Caco-2 (cell line): ENCODE measurements around the gene PDLIM7. TPM values are rescaled to one million over a fixed set of nuclear protein-coding genes. Genes with fewer than 3 reads are reported as not detected.

Source experiments
- BruUV-seq: library from RNA; stranded (reverse); fragments of 400-500 nt; replicated peaks from 2 replicates; lab custom pipeline; 2021; lab: Mats Ljungman, UMichigan
- CTCF ChIA-PET: fragments of 300-600 bp; sonication (Branson Sonifier 250); formaldehyde crosslinking; loops from one replicate; lab custom pipeline; 2022; ENCODE audit warnings: antibody characterized with exemption; lab: Charles Lee
- POLR2A ChIA-PET: fragments of 300-600 bp; sonication (Branson Sonifier 250); formaldehyde crosslinking; loops from one replicate; lab custom pipeline; 2022; ENCODE audit warnings: antibody characterized with exemption; lab: Charles Lee
- DNase-seq, 2 experiments: peaks; one replicate each; pipeline versions ENCODE4 v3.0.0 to v3.0.0-alpha.2; 2020 to 2022
- H3K27me3 ChIP-seq: replicated peaks from 2 replicates; pipeline ENCODE4 v1.6.0; 2011; ENCODE audit warnings: low read length; ENCODE audit not compliant: control insufficient read depth, insufficient read depth
- H3K36me3 ChIP-seq: 2 replicates; pipeline ENCODE4 v1.5.1; 2011; ENCODE audit warnings: low read length; ENCODE audit not compliant: control insufficient read depth, insufficient read depth
- H3K4me1 ChIP-seq: fragments of 250-450 bp; sonication (Bioruptor Pico); 2 replicates; pipeline ENCODE4 v1.5.1; 2020; ENCODE audit warnings: mild to moderate bottlenecking
- H3K4me3 ChIP-seq: 2 replicates; pipeline ENCODE4 v1.5.1; 2011; ENCODE audit warnings: low read depth, mild to moderate bottlenecking, control low read depth, low read length
- H3K9me3 ChIP-seq: fragments of 250-450 bp; sonication (Bioruptor Pico); 2 replicates; pipeline ENCODE4 v1.5.1; 2020; ENCODE audit warnings: mild to moderate bottlenecking, moderate library complexity
- H3K27ac Mint-ChIP-seq: one replicate; pipeline ENCODE4 v1.8.0; 2022; ENCODE audit warnings: mixed read lengths; ENCODE audit not compliant: unreplicated experiment
- H3K27me3 Mint-ChIP-seq: one replicate; pipeline ENCODE4 v1.8.0; 2022; ENCODE audit warnings: mixed read lengths; ENCODE audit not compliant: insufficient read depth, unreplicated experiment
- H3K36me3 Mint-ChIP-seq: one replicate; pipeline ENCODE4 v1.8.0; 2022; ENCODE audit warnings: mild to moderate bottlenecking, mixed read lengths; ENCODE audit not compliant: insufficient read depth, unreplicated experiment
- H3K4me1 Mint-ChIP-seq: one replicate; pipeline ENCODE4 v1.8.0; 2022; ENCODE audit warnings: low read depth, mixed read lengths; ENCODE audit not compliant: unreplicated experiment
- H3K4me3 Mint-ChIP-seq: one replicate; pipeline ENCODE4 v1.8.0; 2022; ENCODE audit warnings: mild to moderate bottlenecking, moderate library complexity, mixed read lengths; ENCODE audit not compliant: unreplicated experiment
- H3K9me3 Mint-ChIP-seq: one replicate; pipeline ENCODE4 v1.8.0; 2022; ENCODE audit warnings: mixed read lengths; ENCODE audit not compliant: unreplicated experiment
- intact Hi-C: fragments of 100-400 bp; cut with micrococcal nuclease; formaldehyde crosslinking; loops from one replicate; pipeline ENCODE4 v1.10.0; 2022; ENCODE audit not compliant: unreplicated experiment
- total RNA-seq: library from RNA; stranded (reverse); gene quantifications from 2 replicates; pipeline ENCODE4 v1.2.3, GENCODE V29; 2022
- TF ChIP-seq, protein P1 (sequence below), 2 experiments: fragments of 200-600 bp in 1 of 2; IDR thresholded peaks; 1 replicate in 1 of 2; 2 replicates in 1 of 2; pipeline versions ENCODE4 v1.5.1 to v1.8.0; 2011 to 2022; ENCODE audit warnings: antibody characterized with exemption in 1 of 2, control low read depth in 1 of 2, inconsistent platforms in 1 of 2, low read depth in 1 of 2, low read length in 1 of 2, mild to moderate bottlenecking in 1 of 2, moderate library complexity in 1 of 2; ENCODE audit not compliant: insufficient read depth in 1 of 2, severe bottlenecking in 1 of 2, unreplicated experiment in 1 of 2

The PDLIM7 gene
- total RNA-seq, 1 experiment from 2014 or later: 49.1 TPM

DNA sequence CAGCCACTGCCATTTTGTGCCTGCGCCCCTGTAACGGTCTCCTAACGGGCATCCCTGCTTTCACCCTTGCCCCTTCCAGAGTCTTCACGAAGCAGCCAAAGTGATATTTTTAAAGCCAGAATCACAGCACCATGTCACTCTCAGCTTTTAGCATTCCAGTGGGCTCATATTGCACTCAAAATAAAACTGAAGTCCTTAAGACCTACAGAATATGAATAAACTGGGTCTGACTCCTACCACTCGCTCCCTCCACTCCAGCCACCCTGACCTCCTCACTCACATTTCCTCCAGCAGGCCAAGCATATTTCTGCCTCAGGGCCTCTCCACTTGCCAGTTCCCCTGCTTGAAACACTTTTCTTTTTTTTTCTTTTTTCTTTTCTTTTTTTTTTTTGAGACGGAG lies 2.4 kb upstream of the PDLIM7 start:
- Mint-ChIP-seq H3K4me1 (peaks cover 27% of the 10 kb centered on the region), H3K4me3 (peak overlapping the region; percentile 23), H3K27ac (no peak overlapping the region), H3K27me3 (peaks cover 11% of the 10 kb centered on the region), H3K36me3 (peaks cover 7% of the 10 kb centered on the region), H3K9me3 (no peaks in the 10 kb centered on the region)
- peaks cover 23% of the 10 kb centered on the region for H3K4me1 ChIP-seq
- intact Hi-C loops: no loop called here
- POLR2A ChIA-PET: no interaction called here
- H3K36me3 ChIP-seq: peaks cover 2% of the 10 kb centered on the region; the same call in 1 of the 2 replicates
- no TSS peak for BruUV-seq
- H3K4me3 ChIP-seq: no peak overlapping the region
- H3K9me3 ChIP-seq: no peaks in the 10 kb centered on the region
- TF ChIP-seq, protein P1, sequence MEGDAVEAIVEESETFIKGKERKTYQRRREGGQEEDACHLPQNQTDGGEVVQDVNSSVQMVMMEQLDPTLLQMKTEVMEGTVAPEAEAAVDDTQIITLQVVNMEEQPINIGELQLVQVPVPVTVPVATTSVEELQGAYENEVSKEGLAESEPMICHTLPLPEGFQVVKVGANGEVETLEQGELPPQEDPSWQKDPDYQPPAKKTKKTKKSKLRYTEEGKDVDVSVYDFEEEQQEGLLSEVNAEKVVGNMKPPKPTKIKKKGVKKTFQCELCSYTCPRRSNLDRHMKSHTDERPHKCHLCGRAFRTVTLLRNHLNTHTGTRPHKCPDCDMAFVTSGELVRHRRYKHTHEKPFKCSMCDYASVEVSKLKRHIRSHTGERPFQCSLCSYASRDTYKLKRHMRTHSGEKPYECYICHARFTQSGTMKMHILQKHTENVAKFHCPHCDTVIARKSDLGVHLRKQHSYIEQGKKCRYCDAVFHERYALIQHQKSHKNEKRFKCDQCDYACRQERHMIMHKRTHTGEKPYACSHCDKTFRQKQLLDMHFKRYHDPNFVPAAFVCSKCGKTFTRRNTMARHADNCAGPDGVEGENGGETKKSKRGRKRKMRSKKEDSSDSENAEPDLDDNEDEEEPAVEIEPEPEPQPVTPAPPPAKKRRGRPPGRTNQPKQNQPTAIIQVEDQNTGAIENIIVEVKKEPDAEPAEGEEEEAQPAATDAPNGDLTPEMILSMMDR (IDR thresholded peaks at IDR 0.05; ENCODE audit: insufficient read depth in 1 of 2, low read depth in 1 of 2, low read length in 1 of 2, severe bottlenecking in 1 of 2, unreplicated experiment in 1 of 2): no peak
- DNase-seq: no peak
- H3K27me3 ChIP-seq: no peaks in the 10 kb centered on the region
- CTCF ChIA-PET: interaction anchor here (0.7 to 2.3 kb wide), 3 partner anchors 42 to 95 kb away, joined by 4 to 15 read pairs (median 9); partner anchors contain the start of gene TMED9

DNA sequence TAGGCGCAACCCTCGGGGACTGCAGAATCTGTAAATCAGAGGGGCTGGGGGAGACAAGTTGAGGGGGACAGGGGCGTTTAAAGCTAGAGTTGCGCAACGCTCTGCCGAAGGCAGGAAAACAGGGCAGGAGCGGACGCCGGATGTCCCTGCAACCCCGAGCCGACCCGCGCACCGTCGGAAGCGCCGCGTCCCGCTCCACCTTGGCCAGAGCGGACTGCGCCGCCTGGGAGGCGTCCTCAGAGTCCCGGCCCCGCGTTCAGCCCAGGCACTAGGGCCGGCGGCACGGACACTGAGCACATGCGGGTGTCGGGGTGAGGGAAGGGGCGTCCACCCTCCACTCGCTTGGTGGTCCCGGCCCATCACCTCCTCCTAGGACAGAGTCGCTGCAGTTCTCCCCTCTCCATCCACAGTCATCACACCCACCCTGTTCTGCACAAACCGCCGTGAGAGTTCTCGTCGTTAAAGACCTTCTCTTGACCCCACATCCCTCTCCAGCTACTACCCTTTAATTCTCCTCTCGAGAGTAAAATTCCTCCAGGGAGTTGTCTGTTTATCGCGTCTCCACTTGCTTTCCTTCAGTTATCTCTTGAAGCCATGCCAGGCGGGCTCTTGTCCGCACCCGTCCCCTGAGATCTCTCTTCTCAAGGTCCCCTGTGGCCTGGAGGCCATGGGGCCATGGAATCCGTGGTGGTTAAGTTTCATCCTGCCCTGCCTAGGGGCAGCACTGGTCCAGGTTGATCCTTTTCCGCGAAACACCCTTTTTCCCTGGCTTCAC lies 796 bp upstream of the PDLIM7 start:
- BruUV-seq: no TSS peak
- no peak for DNase-seq
- peak overlapping the region; percentile 63 for H3K27ac Mint-ChIP-seq
- intact Hi-C loops: no loop called here
- H3K9me3 Mint-ChIP-seq: no peaks in the 10 kb centered on the region
- peaks cover 27% of the 10 kb centered on the region for H3K4me1 Mint-ChIP-seq
- H3K36me3 ChIP-seq: peaks cover 2% of the 10 kb centered on the region; the same call in 1 of the 2 replicates
- no peaks in the 10 kb centered on the region for H3K27me3 ChIP-seq
- H3K9me3 ChIP-seq: no peaks in the 10 kb centered on the region
- TF ChIP-seq, protein P1 (IDR thresholded peaks at IDR 0.05; ENCODE audit: insufficient read depth in 1 of 2, low read depth in 1 of 2, low read length in 1 of 2, severe bottlenecking in 1 of 2, unreplicated experiment in 1 of 2): no peak
- ChIA-PET CTCF (interaction anchor here (0.6 to 3.0 kb wide), 11 partner anchors 9 to 189 kb away, joined by 3 to 29 read pairs (median 8); no protein-coding TSS in a partner anchor), POLR2A (interaction anchor here (0.6 to 1.8 kb wide), 13 partner anchors 10 to 411 kb away, joined by 3 to 8 read pairs (median 4); partner anchors contain the start of genes FGFR4 and GRK6)
- peak overlapping the region; percentile 89 for H3K4me3 Mint-ChIP-seq
- peaks cover 7% of the 10 kb centered on the region for H3K36me3 Mint-ChIP-seq
- H3K4me1 ChIP-seq: peaks cover 25% of the 10 kb centered on the region
- peaks cover 11% of the 10 kb centered on the region for H3K27me3 Mint-ChIP-seq
- H3K4me3 ChIP-seq: peak overlapping the region; percentile 28

DNA sequence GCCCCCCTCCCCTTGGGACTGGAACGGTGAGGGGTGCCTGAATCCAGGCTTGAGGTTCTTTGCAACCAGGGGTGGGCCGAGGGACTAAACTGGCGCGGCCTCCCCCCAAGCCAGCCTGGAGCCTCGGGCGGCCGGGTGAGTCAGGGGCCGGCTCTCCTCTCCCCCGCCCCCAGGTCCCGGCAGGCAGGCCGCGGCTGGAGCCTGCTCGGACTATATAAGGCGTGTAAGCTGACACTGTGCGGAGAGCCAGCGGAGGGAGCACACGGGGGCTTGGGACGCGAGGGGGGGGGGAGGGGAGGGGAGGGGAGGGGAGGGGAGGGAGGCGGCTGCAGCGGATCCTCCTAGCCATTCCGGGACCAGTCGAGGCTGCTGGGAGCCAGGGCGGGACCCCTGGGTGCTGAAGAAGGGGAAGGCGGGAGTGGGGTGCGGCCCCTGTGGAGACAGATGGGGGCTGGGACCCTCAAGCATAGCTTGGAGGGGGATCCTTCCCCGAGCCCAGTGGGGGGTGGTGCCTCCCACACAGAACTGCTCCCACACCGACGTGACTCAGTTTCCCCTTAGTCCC lies 595 bp downstream of the PDLIM7 start:
- peak; percentile 83 to 85 for DNase-seq
- ChIA-PET CTCF (interaction anchor here (0.7 to 3.0 kb wide), 13 partner anchors 11 to 187 kb away, joined by 3 to 29 read pairs (median 6); partner anchors contain the start of gene DBN1), POLR2A (interaction anchor here (0.7 to 1.8 kb wide), 14 partner anchors 11 to 410 kb away, joined by 3 to 8 read pairs (median 4); partner anchors contain the start of genes B4GALT7, FGFR4, GRK6 and LMAN2)
- Mint-ChIP-seq H3K27ac (peak overlapping the region; percentile 59), H3K36me3 (peaks cover 18% of the 10 kb centered on the region), H3K4me1 (peaks cover 27% of the 10 kb centered on the region), H3K4me3 (peak overlapping the region; percentile 89), H3K27me3 (peaks cover 11% of the 10 kb centered on the region), H3K9me3 (no peaks in the 10 kb centered on the region)
- BruUV-seq: no TSS peak
- Histone ChIP-seq H3K27me3 (no peaks in the 10 kb centered on the region), H3K9me3 (no peaks in the 10 kb centered on the region), H3K36me3 (peaks cover 4% of the 10 kb centered on the region), H3K4me1 (peaks cover 25% of the 10 kb centered on the region), H3K4me3 (peak overlapping the region; percentile 85)
- TF ChIP-seq, protein P1 (IDR thresholded peaks at IDR 0.05; ENCODE audit: insufficient read depth in 1 of 2, low read depth in 1 of 2, low read length in 1 of 2, severe bottlenecking in 1 of 2, unreplicated experiment in 1 of 2): no peak
- intact Hi-C loops: loop anchor here (1.0 to 2.0 kb wide), 5 partner anchors 25 to 184 kb away; partner anchors contain the start of gene GRK6
